GM12878 (cell line): Measurements from ENCODE around the gene USP34. TPM values are rescaled to one million over a fixed set of nuclear protein-coding genes. Genes with fewer than 3 reads are reported as not detected.

Experiments
- ASH2L ChIP-seq: fragments of 300-600, 200-600 bp; sonication (generic); IDR thresholded peaks from 2 replicates; pipeline ENCODE4 v1.6.1; 2017; ENCODE audit warnings: low read depth, mild to moderate bottlenecking, borderline replicate concordance
- ATF3 ChIP-seq: IDR thresholded peaks from 2 replicates; pipeline ENCODE4 v1.6.1; 2011; ENCODE audit warnings: low read depth, mild to moderate bottlenecking, low read length, moderate library complexity, borderline replicate concordance; ENCODE audit errors: extremely low read depth
- CEBPB ChIP-seq, 2 experiments: fragments of 150-350 bp in 1 of 2; IDR thresholded peaks; 2 replicates each; pipeline ENCODE4 v1.6.1; 2012 to 2014; ENCODE audit warnings: low read depth in 2 of 2, low read length in 2 of 2, borderline replicate concordance in 1 of 2, inconsistent platforms in 1 of 2
- CEBPZ ChIP-seq: fragments of 150-350 bp; IDR thresholded peaks from 2 replicates; pipeline ENCODE4 v1.6.1; 2016; ENCODE audit warnings: low read depth, low read length
- E4F1 ChIP-seq: fragments of 450-650 bp; IDR thresholded peaks from 2 replicates; pipeline ENCODE4 v1.6.1; 2018; ENCODE audit warnings: borderline replicate concordance, mild to moderate bottlenecking; ENCODE audit not compliant: partially characterized antibody
- ESRRA ChIP-seq: IDR thresholded peaks from 2 replicates; pipeline ENCODE4 v1.6.1; 2012; ENCODE audit warnings: mild to moderate bottlenecking, low read length, improper control_type of control experiment
- GABPA ChIP-seq: IDR thresholded peaks from 2 replicates; pipeline ENCODE4 v1.6.1; 2014; ENCODE audit warnings: antibody characterized with exemption, low read depth, mild to moderate bottlenecking, inconsistent platforms
- IRF5 ChIP-seq: fragments of 450-650 bp; IDR thresholded peaks from 2 replicates; pipeline ENCODE4 v1.6.1; 2017; ENCODE audit warnings: borderline replicate concordance
- JUND ChIP-seq: IDR thresholded peaks from 2 replicates; pipeline ENCODE4 v1.6.1; 2012; ENCODE audit warnings: low read depth, mild to moderate bottlenecking, low read length, improper control_type of control experiment, moderate library complexity
- LARP7 ChIP-seq: fragments of 450-650 bp; IDR thresholded peaks from 2 replicates; pipeline ENCODE4 v1.6.1; 2017; ENCODE audit warnings: mild to moderate bottlenecking
- MLLT1 ChIP-seq: fragments of 450-650 bp; IDR thresholded peaks from 2 replicates; pipeline ENCODE4 v1.6.1; 2016; ENCODE audit warnings: mild to moderate bottlenecking
- NR2C1 ChIP-seq: fragments of 450-650 bp; IDR thresholded peaks from 2 replicates; pipeline ENCODE4 v1.6.1; 2017; ENCODE audit warnings: antibody characterized with exemption, mild to moderate bottlenecking, moderate library complexity
- PML ChIP-seq: IDR thresholded peaks from 2 replicates; pipeline ENCODE4 v1.6.1; 2012; ENCODE audit warnings: low read length, inconsistent platforms
- POLR2AphosphoS2 ChIP-seq: IDR thresholded peaks from 2 replicates; pipeline ENCODE4 v1.6.1; 2011; ENCODE audit warnings: low read depth, mild to moderate bottlenecking, low read length, improper control_type of control experiment, moderate library complexity
- RAD51 ChIP-seq: fragments of 450-650 bp; IDR thresholded peaks from 2 replicates; pipeline ENCODE4 v1.6.1; 2016; ENCODE audit warnings: moderate library complexity, mild to moderate bottlenecking, inconsistent platforms
- RB1 ChIP-seq: fragments of 450-650 bp; formaldehyde crosslinking; IDR thresholded peaks from 2 replicates; pipeline ENCODE4 v1.6.1; 2017; ENCODE audit warnings: mild to moderate bottlenecking, borderline replicate concordance
- RUNX3 ChIP-seq: IDR thresholded peaks from 2 replicates; pipeline ENCODE4 v1.6.1; 2012; ENCODE audit warnings: low read length, inconsistent platforms
- STAT3 ChIP-seq: IDR thresholded peaks from 2 replicates; pipeline ENCODE4 v1.6.1; 2011; ENCODE audit warnings: low read depth, low read length, improper control_type of control experiment
- ZNF207 ChIP-seq: fragments of 450-650 bp; IDR thresholded peaks from 2 replicates; pipeline ENCODE4 v1.6.1; 2014; ENCODE audit warnings: antibody characterized with exemption, mild to moderate bottlenecking, borderline replicate concordance
- polyA plus RNA-seq, 11 experiments: library from polyadenylated mRNA; depleted of rRNA in 4 of 11; unstranded in 6 of 11; stranded (reverse) in 5 of 11; fragments of >200 nt; fragmentation: Nextera tagmentation in 4 of 11; fragmentation: Illumina TruSeq in 1 of 11; extraction: Ambion mirVana in 4 of 11; extraction: Trizol in 1 of 11; gene quantifications; 1 replicate in 1 of 11; 2 replicates in 10 of 11; pipeline versions ENCODE4 v1.2.1 to v1.2.3, GENCODE V29; 2011 to 2016; ENCODE audit warnings: inconsistent platforms in 2 of 11, missing spikeins in 2 of 11, low read depth in 1 of 11
- total RNA-seq, 4 experiments: library from RNA; depleted of rRNA in 3 of 4; stranded (reverse); fragments of >200 nt in 3 of 4; fragmentation: Illumina TruSeq in 1 of 4; extraction: Trizol in 1 of 4; gene quantifications; 2 replicates each; pipeline versions ENCODE4 v1.2.1 to v1.2.3, GENCODE V29; 2013 to 2021

The USP34 gene
- total and polyA plus RNA-seq, 10 of the 15 experiments (the other 5 are each of a cell fraction or from before 2014, with no cell fraction given), result 26.2 to 106 (median 62.1) TPM

GRCh38 chr2:61470965-61471904 lies at the start of gene USP34 (continued):
- TF ChIP-seq ASH2L (no peak), ZNF207 (no peak; the same call in 1 of the 2 replicates), PML (peak; percentile 64; the same call in 1 of the 2 replicates), RAD51 (no peak), STAT3 (no peak), E4F1 (peak; percentile 23), POLR2AphosphoS2 (peak; percentile 86), LARP7 (peak; percentile 75; the same call in 1 of the 2 replicates), CEBPB (IDR thresholded peaks at IDR 0.05; ENCODE audit: borderline replicate concordance in 1 of 2, low read depth in 2 of 2, low read length in 2 of 2) (no peak), NR2C1 (peak; percentile 37; the same call in 1 of the 2 replicates), CEBPZ (no peak), ATF3 (no peak), RUNX3 (peak; percentile 55; the same call in 1 of the 2 replicates), IRF5 (no peak), ESRRA (no peak), RB1 (peak; percentile 82), GABPA (peak; percentile 79), JUND (0 out of 2 replicates have a peak, but pooled peaks have one; percentile 28), MLLT1 (peak; percentile 70; the same call in 1 of the 2 replicates)
